SK-N-SH (cell line): ENCODE data around the gene SLC39A9.

Experiments
- CHD2 ChIP-seq: fragments of 150-350 bp; IDR thresholded peaks from 2 replicates; pipeline ENCODE4 v1.6.1; 2018; ENCODE audit warnings: low read length; ENCODE audit not compliant: partially characterized antibody
- CTCF ChIP-seq: fragments of 200-600 bp; sonication (generic); IDR thresholded peaks from 2 replicates; pipeline ENCODE4 v1.6.1; 2017; ENCODE audit warnings: antibody characterized with exemption, mild to moderate bottlenecking, moderate library complexity
- EP300 ChIP-seq, 2 experiments: IDR thresholded peaks; 2 replicates each; pipeline versions ENCODE4 v1.4.0 to v1.6.1; 2012; ENCODE audit warnings: borderline replicate concordance in 1 of 2, low read depth in 1 of 2, low read length in 1 of 2
- EZH2phosphoT487 ChIP-seq: fragments of 200-600 bp; sonication (generic); IDR thresholded peaks from 2 replicates; pipeline ENCODE4 v1.6.1; 2017; ENCODE audit warnings: low read depth, mixed run types, mild to moderate bottlenecking, antibody characterized with exemption, moderate library complexity, borderline replicate concordance
- FOXJ3 ChIP-seq: sonication (generic); formaldehyde crosslinking; IDR thresholded peaks from 2 replicates; pipeline ENCODE4 v1.5.1; 2020; ENCODE audit warnings: mild to moderate bottlenecking, missing genetic modification reagents
- GABPA ChIP-seq: IDR thresholded peaks from 2 replicates; pipeline ENCODE4 v1.4.0; 2012; ENCODE audit warnings: low read depth, mild to moderate bottlenecking
- POLR2AphosphoS5 ChIP-seq: IDR thresholded peaks from 2 replicates; pipeline ENCODE4 v1.6.1; 2012; ENCODE audit warnings: low read depth, low read length
- RFX5 ChIP-seq: IDR thresholded peaks from 2 replicates; pipeline ENCODE4 v1.6.1; 2012; ENCODE audit warnings: mild to moderate bottlenecking, improper control_type of control experiment, low read length
- TAF1 ChIP-seq: IDR thresholded peaks from 2 replicates; pipeline ENCODE4 v1.6.1; 2012; ENCODE audit warnings: low read depth, mild to moderate bottlenecking, low read length, moderate library complexity, borderline replicate concordance
- TEAD4 ChIP-seq: IDR thresholded peaks from 2 replicates; pipeline ENCODE4 v1.4.0; 2012; ENCODE audit warnings: mild to moderate bottlenecking, borderline replicate concordance; ENCODE audit not compliant: insufficient read depth
- TF ChIP-seq, protein P1 (sequence below): IDR thresholded peaks from 2 replicates; pipeline ENCODE4 v1.4.0; 2012; ENCODE audit warnings: low read depth, borderline replicate concordance
- TF ChIP-seq, protein P2 (sequence below): IDR thresholded peaks from 2 replicates; pipeline ENCODE4 v1.4.0; 2012; ENCODE audit warnings: low read depth
- TF ChIP-seq, protein P3 (sequence below): IDR thresholded peaks from 2 replicates; pipeline ENCODE4 v1.6.1; 2012; ENCODE audit warnings: mild to moderate bottlenecking, low read depth, low read length, moderate library complexity

GRCh38 chr14:69451941-69452340 lies 53.4 kb downstream of the SLC39A9 start:
- TF ChIP-seq CTCF (no peak), EZH2phosphoT487 (no peak), POLR2AphosphoS5 (no peak), RFX5 (no peak), CHD2 (no peak), TEAD4 (no peak), EP300 (IDR thresholded peaks at IDR 0.05; ENCODE audit: borderline replicate concordance in 1 of 2, low read depth in 1 of 2, low read length in 1 of 2) (no peak), GABPA (no peak), TAF1 (no peak), FOXJ3 (CRISPR knock-in tag) (no peak)
- TF ChIP-seq, protein P1, sequence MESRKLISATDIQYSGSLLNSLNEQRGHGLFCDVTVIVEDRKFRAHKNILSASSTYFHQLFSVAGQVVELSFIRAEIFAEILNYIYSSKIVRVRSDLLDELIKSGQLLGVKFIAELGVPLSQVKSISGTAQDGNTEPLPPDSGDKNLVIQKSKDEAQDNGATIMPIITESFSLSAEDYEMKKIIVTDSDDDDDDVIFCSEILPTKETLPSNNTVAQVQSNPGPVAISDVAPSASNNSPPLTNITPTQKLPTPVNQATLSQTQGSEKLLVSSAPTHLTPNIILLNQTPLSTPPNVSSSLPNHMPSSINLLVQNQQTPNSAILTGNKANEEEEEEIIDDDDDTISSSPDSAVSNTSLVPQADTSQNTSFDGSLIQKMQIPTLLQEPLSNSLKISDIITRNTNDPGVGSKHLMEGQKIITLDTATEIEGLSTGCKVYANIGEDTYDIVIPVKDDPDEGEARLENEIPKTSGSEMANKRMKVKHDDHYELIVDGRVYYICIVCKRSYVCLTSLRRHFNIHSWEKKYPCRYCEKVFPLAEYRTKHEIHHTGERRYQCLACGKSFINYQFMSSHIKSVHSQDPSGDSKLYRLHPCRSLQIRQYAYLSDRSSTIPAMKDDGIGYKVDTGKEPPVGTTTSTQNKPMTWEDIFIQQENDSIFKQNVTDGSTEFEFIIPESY: no peak
- TF ChIP-seq, protein P2, sequence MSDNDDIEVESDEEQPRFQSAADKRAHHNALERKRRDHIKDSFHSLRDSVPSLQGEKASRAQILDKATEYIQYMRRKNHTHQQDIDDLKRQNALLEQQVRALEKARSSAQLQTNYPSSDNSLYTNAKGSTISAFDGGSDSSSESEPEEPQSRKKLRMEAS: no peak
- TF ChIP-seq, protein P3, sequence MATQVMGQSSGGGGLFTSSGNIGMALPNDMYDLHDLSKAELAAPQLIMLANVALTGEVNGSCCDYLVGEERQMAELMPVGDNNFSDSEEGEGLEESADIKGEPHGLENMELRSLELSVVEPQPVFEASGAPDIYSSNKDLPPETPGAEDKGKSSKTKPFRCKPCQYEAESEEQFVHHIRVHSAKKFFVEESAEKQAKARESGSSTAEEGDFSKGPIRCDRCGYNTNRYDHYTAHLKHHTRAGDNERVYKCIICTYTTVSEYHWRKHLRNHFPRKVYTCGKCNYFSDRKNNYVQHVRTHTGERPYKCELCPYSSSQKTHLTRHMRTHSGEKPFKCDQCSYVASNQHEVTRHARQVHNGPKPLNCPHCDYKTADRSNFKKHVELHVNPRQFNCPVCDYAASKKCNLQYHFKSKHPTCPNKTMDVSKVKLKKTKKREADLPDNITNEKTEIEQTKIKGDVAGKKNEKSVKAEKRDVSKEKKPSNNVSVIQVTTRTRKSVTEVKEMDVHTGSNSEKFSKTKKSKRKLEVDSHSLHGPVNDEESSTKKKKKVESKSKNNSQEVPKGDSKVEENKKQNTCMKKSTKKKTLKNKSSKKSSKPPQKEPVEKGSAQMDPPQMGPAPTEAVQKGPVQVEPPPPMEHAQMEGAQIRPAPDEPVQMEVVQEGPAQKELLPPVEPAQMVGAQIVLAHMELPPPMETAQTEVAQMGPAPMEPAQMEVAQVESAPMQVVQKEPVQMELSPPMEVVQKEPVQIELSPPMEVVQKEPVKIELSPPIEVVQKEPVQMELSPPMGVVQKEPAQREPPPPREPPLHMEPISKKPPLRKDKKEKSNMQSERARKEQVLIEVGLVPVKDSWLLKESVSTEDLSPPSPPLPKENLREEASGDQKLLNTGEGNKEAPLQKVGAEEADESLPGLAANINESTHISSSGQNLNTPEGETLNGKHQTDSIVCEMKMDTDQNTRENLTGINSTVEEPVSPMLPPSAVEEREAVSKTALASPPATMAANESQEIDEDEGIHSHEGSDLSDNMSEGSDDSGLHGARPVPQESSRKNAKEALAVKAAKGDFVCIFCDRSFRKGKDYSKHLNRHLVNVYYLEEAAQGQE: no peak
